IPS DF 6.9 (cell line): ENCODE measurements around the gene THRB.

Experiments used
- DNase-seq: peaks from one replicate; pipeline ENCODE4 v3.0.0-alpha.2; 2013; ENCODE audit warnings: low read depth, low spot score
- H3K27ac ChIP-seq: one replicate; pipeline ENCODE4 v1.5.1; 2013; ENCODE audit warnings: low read length, control low read depth
- H3K27me3 ChIP-seq: 2 replicates; pipeline ENCODE4 v1.6.1; 2013; ENCODE audit warnings: mild to moderate bottlenecking, low read length; ENCODE audit not compliant: control insufficient read depth, insufficient read depth
- H3K36me3 ChIP-seq: 2 replicates; pipeline ENCODE4 v1.6.1; 2013; ENCODE audit warnings: low read length; ENCODE audit not compliant: control insufficient read depth, insufficient read depth
- H3K4me1 ChIP-seq: 2 replicates; pipeline ENCODE4 v1.6.1; 2013; ENCODE audit warnings: low read length; ENCODE audit not compliant: control insufficient read depth, insufficient read depth
- H3K4me3 ChIP-seq: 2 replicates; pipeline ENCODE4 v1.5.1; 2013; ENCODE audit warnings: mild to moderate bottlenecking, low read length
- H3K9me3 ChIP-seq: 2 replicates; pipeline ENCODE4 v1.6.1; 2013; ENCODE audit warnings: low read length, inconsistent platforms; ENCODE audit not compliant: control insufficient read depth, insufficient read depth
- WGBS: extraction: QIAGEN DNeasy Blood & Tissue Kit; methylation state at CpG from one replicate; pipeline ENCODE4 v1.1.7; 2013; ENCODE audit warnings: mixed read lengths, missing lambda C conversion rate; ENCODE audit not compliant: insufficient read length, insufficient coverage; 5-methylcytosine and 5-hydroxymethylcytosine counted together

Gene THRB

DNA sequence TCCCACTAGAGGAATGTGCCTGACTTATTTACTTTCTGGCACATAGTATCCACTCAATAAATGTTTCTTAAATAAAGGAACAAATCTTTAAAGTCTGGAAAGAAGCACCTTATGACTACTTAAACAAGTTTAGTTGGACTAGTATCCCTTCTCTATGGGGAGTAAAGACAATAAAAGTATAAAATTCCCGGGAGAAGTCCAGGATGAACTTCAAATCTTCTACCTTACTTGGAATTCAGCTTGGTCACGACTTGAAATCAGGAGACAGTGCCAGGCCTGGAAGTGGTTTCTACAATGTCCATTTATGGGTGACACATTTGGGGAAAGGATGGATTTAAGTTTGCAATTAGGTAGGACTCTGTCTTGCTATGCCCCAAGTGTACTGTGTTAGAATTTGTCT is 353.1 kb downstream of the THRB start:
- no peaks in the 10 kb centered on the region for H3K9me3 ChIP-seq
- H3K36me3 ChIP-seq: no peaks in the 10 kb centered on the region
- no peak for DNase-seq
- no peaks in the 10 kb centered on the region for H3K27me3 ChIP-seq
- H3K4me3 ChIP-seq: no peak overlapping the region
- WGBS: no CpG with 5 or more reads among the region's 2 CpGs
- H3K4me1 ChIP-seq: no peaks in the 10 kb centered on the region
- H3K27ac ChIP-seq: no peak overlapping the region

DNA sequence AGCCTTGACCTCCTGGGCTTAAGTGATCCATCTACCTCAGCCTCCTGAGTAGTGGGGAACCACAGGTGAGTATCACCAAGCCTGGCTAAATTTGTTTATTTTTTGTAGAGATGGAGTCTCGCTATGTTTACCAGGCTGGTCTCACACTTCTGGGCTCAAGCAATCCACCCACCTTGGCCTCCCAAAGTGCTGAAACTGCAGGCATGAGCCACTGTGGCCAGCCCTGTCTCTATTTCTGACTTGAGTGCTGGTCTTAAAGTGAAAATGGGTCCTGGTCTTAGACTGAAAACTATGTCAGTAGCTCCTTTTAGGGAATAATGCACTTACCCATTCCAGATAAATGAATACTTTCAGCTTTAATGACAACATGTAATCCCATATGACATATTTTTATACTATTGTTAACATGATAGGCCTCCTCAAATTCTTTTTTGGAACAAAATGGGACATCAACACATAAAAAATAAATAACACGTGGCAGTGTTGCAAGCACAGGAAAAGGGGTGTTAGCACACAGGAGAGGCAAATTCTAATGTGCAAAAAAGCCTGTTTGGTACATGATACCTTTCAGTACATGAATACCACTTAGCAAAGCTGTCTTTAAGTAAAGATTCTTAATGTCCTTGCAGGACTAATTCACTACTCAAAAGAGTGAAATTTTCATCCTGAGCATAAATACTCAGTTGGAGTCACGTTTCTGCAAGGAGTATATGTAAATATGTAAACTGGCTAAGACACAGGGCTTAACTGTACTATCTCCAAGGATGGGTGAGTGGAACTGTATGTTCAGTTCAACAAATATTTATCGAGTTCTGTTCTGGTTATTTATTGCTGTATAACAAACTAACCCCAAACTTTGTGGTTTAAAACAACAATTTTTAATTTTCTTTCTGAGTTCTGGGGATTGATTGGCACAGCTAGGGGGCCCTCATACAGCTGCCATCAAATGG is 354.9 kb downstream of the THRB start:
- H3K9me3 ChIP-seq: no peaks in the 10 kb centered on the region
- H3K27ac ChIP-seq: no peak overlapping the region
- WGBS: no CpG with 5 or more reads among the region's 4 CpGs

DNA sequence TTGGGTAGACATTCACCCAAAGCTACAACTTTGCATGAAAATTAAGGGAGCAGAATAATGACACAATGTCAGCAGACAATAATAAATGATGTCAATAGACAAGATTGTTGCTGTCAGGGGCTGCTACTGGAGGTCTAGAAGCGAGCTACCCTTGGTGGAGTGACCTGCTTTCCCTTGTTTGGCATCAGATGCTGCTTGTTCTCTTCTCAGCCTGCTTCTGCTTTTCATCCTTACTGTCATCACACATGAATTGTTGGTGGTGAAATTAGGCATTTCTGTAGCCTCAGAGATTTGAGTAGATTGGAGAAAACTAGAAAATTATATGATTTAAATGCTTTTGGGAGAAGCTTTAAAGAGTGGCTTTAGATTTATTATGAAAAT is 355.8 kb downstream of the THRB start:
- DNase-seq: no peak
- Histone ChIP-seq H3K4me1 (no peaks in the 10 kb centered on the region), H3K36me3 (no peaks in the 10 kb centered on the region), H3K4me3 (no peak overlapping the region), H3K27me3 (no peaks in the 10 kb centered on the region), H3K9me3 (no peaks in the 10 kb centered on the region), H3K27ac (no peak overlapping the region)
- WGBS: no CpG with 5 or more reads among the region's 1 CpG

More for the DNA sequence above, 354.9 kb downstream of the THRB start:
- no peaks in the 10 kb centered on the region for H3K36me3 ChIP-seq
- H3K4me1 ChIP-seq: no peaks in the 10 kb centered on the region
- no peaks in the 10 kb centered on the region for H3K27me3 ChIP-seq
- no peak for DNase-seq
- H3K4me3 ChIP-seq: no peak overlapping the region

DNA sequence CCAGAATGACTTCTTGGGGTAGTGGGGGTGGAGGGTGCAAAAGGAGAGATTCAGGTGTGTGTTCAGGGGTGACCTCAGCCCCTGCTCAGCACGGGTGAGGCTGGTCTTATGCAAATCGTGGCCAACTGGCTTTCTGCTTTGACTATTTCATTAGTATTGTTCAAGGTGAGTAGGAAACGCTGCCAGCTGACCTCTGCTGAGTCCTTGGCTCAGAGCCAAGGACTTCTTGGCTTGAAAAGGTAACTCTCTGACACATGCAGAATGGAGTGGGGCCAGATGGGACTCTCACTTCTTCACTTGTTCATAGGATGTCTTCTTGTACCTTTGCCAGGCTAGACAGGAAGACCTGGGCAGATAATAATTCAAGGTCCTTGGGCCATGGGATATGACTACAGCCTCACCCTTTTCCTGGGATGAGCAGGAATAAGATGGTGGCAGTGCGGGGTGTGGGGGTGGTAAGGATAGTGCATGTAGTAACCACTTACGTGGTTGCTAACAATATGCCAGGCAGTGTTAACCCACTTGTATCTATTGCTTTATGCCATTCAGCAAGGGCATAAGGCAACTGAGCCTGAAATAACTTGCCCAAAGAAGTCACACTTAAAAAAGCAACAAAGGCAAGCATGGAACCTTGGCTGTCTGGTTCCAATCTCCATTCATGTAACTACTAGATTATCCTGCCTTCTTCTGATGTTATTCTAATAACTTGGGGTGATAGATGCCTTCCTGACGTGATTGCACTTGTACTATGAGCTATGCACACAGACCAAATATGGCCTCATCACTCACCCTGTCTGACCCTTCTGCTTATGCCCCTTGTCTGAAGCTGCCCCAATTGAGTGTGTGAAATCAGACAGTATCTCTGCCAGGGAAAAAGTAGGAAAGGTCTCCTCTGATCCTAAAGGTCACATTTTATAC is 356.4 kb downstream of the THRB start:
- DNase-seq: no peak
- WGBS: no CpG with 5 or more reads among the region's 6 CpGs
- H3K27ac ChIP-seq: no peak overlapping the region

DNA sequence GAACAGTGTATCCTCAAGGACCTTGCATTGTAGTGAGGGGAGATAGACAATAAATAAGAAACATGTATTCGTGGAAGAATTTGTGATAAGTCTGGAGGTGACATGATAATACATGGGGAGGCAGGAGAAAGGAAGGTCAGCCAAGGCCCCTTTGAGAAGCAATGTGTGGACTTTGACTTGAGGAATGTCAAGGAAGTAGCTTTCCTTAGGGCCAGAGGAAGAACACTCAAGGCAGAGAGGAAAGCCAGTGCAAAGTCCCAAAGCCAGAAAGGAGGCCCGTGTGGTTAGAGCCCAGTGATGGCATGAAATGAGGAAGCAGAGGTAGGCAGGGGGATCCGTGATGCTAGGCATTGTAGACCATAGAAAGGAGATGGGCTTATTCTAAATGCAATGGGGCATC is 357.3 kb downstream of the THRB start:
- H3K9me3 ChIP-seq: no peaks in the 10 kb centered on the region
- no peak overlapping the region for H3K27ac ChIP-seq
- H3K4me3 ChIP-seq: no peak overlapping the region
- DNase-seq: no peak
- H3K27me3 ChIP-seq: no peaks in the 10 kb centered on the region
- no peaks in the 10 kb centered on the region for H3K36me3 ChIP-seq
- WGBS: no CpG with 5 or more reads among the region's 3 CpGs
- no peaks in the 10 kb centered on the region for H3K4me1 ChIP-seq

More for the DNA sequence above, 356.4 kb downstream of the THRB start:
- no peak overlapping the region for H3K4me3 ChIP-seq
- no peaks in the 10 kb centered on the region for H3K27me3 ChIP-seq
- H3K36me3 ChIP-seq: no peaks in the 10 kb centered on the region
- no peaks in the 10 kb centered on the region for H3K4me1 ChIP-seq
- no peaks in the 10 kb centered on the region for H3K9me3 ChIP-seq

DNA sequence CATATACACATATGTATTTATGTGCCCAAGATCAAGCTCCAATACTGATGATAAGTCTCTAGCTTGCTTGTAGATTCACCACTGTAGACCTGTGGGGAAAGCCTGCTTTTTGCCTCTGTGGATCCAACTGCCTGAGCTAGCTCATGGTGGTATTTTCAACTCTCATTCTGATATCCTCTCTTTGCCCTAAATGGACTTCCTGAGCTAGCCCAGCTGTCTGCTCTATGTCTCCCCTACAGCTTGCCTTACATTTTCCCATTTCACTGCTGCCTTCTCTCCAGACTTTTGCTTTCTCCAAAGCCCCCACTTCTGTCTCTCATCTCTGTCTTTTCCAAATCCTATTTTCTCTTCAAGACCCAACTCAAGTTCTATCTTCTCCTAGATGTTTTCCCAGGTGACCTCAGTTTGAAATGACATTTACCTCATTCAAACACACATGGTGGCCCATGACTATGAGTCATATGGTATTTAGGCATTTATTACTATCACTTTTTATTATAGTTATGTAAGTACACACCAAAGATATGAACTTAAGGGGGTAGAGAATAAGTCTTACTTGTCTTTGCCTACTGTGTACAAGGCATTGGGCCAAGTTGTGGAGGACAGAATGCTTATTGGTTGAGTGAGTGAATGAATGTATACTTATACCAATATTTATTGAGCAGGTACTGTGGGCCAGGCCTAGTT is 357.9 kb downstream of the THRB start:
- H3K27ac ChIP-seq: no peak overlapping the region

DNA sequence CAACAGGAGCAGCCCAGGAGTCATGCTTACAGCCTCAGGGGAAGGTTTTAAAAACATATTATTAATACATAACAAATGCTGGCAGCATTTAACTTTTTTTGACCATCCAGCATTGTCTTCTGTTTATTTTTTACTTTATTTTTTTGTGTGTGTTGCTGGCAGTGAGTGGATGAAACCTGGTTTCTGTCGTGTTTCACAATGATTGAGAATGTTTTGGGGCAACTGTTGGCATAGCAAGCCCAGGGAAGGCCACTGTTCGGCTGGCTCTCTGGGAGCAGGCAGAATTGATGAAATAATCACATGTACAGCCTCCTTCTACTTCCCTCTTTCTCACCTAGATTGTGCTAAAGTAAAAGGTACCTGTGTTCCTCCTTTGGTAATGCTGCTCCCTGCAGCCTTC is 359.4 kb downstream of the THRB start:
- DNase-seq: no peak
- no peak overlapping the region for H3K27ac ChIP-seq
- no peaks in the 10 kb centered on the region for H3K4me1 ChIP-seq
- no peak overlapping the region for H3K4me3 ChIP-seq
- no CpG with 5 or more reads among the region's 2 CpGs for WGBS
- no peaks in the 10 kb centered on the region for H3K27me3 ChIP-seq
- H3K36me3 ChIP-seq: no peaks in the 10 kb centered on the region
- H3K9me3 ChIP-seq: no peaks in the 10 kb centered on the region

More for the DNA sequence above, 357.9 kb downstream of the THRB start:
- H3K9me3 ChIP-seq: no peaks in the 10 kb centered on the region
- no peaks in the 10 kb centered on the region for H3K36me3 ChIP-seq
- H3K4me3 ChIP-seq: no peak overlapping the region
- H3K4me1 ChIP-seq: no peaks in the 10 kb centered on the region
- no peak for DNase-seq
- H3K27me3 ChIP-seq: no peaks in the 10 kb centered on the region

DNA sequence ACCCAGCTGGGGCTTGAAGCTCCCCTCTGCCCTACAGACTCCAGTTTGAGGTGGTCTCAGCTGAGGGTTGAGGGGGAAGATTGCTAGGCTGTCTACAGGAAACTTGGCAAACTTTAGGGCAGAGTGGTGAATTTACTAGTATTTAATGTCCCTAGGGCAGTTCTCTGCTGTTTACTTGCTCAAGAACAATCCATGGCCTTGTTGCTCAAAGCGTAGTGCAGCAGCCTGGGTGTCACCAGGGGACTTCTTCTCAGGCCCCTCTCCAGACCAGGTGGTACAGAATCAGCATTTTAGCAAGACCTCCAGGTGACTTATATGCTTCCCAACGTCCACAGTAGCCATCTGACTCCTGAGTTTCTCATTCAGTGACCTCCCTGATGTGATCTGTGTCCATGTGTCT is 360.7 kb downstream of the THRB start:
- no peaks in the 10 kb centered on the region for H3K36me3 ChIP-seq
- H3K4me3 ChIP-seq: no peak overlapping the region
- no peaks in the 10 kb centered on the region for H3K4me1 ChIP-seq
- H3K27me3 ChIP-seq: no peaks in the 10 kb centered on the region
- H3K27ac ChIP-seq: no peak overlapping the region
- H3K9me3 ChIP-seq: no peaks in the 10 kb centered on the region
- WGBS: no CpG with 5 or more reads among the region's 2 CpGs
- no peak for DNase-seq

DNA sequence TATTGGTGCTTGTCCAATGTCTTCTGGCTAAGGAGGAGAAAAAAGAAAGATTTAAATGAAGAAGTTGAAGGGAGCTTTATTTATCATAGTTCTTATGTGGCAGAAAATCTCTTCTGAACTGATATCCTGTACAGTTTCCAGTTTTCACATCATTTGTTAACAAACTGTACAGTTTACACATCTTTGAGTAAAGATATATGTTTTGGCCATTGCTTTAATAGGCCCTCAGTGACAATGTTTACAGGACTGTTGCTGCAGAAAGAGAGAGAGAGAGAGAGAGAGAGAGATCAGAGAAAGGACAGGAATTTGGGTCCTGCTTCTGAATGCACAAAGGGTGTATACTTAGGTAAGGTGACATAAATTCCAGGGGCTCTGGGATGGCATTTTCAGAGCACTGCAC is 361.2 kb downstream of the THRB start:
- Histone ChIP-seq H3K27me3 (no peaks in the 10 kb centered on the region), H3K36me3 (no peaks in the 10 kb centered on the region), H3K4me3 (no peak overlapping the region), H3K9me3 (no peaks in the 10 kb centered on the region), H3K27ac (no peak overlapping the region), H3K4me1 (no peaks in the 10 kb centered on the region)
- DNase-seq: no peak

DNA sequence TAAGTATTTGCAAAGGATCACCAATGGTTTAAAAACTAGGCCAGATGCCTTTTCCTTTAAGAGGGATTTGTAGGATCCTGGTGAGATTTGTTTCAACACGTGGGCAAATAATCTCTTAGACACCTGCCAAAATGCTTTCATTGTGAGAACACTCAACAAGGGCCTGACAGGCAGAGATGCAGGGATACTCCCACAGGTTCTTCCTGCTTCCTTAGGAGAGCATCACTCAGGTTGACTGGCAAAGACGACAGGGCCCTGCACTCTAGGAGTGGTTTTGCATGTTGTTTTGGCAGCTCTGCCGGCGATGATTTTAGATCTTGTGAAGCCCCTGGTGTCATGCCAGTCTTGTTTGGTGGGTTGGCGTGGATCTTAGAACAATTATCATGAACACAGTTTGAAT is 365.1 kb downstream of the THRB start:
- H3K27me3 ChIP-seq: no peaks in the 10 kb centered on the region
- no CpG with 5 or more reads among the region's 5 CpGs for WGBS
- no peak for DNase-seq
- H3K9me3 ChIP-seq: no peaks in the 10 kb centered on the region
- no peak overlapping the region for H3K4me3 ChIP-seq
- H3K36me3 ChIP-seq: no peaks in the 10 kb centered on the region
- H3K27ac ChIP-seq: no peak overlapping the region
- no peaks in the 10 kb centered on the region for H3K4me1 ChIP-seq
